Esophagus squamous epithelium (tissue), 5 donors: ENCODE measurements around the gene UQCC2. TPM values are rescaled to one million over a fixed set of nuclear protein-coding genes. Genes with fewer than 3 reads are reported as not detected.

Source experiments
- DNase-seq: peaks from one replicate; lab custom pipeline; 2025; lab: John Stamatoyannopoulos, UW
- H3K27ac ChIP-seq, 4 donors: fragments of 200-600 bp; sonication (generic); one replicate each; pipeline ENCODE4 v1.5.1; 2016 to 2019; ENCODE audit warnings: mild to moderate bottlenecking in 1 of 4
- H3K27me3 ChIP-seq, 4 donors: fragments of 200-600 bp; sonication (generic); 1 replicate in 3 of 4; 2 replicates in 1 of 4; pipeline versions ENCODE4 v1.5.1 to v1.6.0; 2017 to 2021; ENCODE audit warnings: antibody characterized with exemption in 1 of 4
- H3K36me3 ChIP-seq, 3 donors: fragments of 200-600 bp; sonication (generic); one replicate each; pipeline ENCODE4 v1.5.1; 2016 to 2019
- H3K4me1 ChIP-seq, 3 donors: fragments of 200-600 bp; sonication (generic); one replicate each; pipeline ENCODE4 v1.5.1; 2017 to 2019
- H3K4me3 ChIP-seq, 4 donors: fragments of 200-600 bp; sonication (generic); 1 replicate in 3 of 4; 2 replicates in 1 of 4; pipeline ENCODE4 v1.5.1; 2016 to 2019; ENCODE audit warnings: mild to moderate bottlenecking in 2 of 4, moderate library complexity in 1 of 4
- H3K9me3 ChIP-seq, 3 donors: fragments of 200-600 bp; sonication (generic); one replicate each; pipeline ENCODE4 v1.5.1; 2016 to 2019
- POLR2A ChIP-seq, 4 donors: fragments of 450-650 bp; IDR thresholded peaks; one replicate each; pipeline ENCODE4 v1.6.1; 2017; ENCODE audit warnings: antibody characterized with exemption in 4 of 4, mild to moderate bottlenecking in 4 of 4, moderate library complexity in 3 of 4
- WGBS, 2 donors: methylation state at CpG; one replicate each; pipeline ENCODE4 v1.1.5; 2018; 5-methylcytosine and 5-hydroxymethylcytosine counted together
- intact Hi-C: fragments of 100-400 bp; cut with DNase I; formaldehyde crosslinking; loops from one replicate; pipeline ENCODE4 v1.15.0; 2022
- total RNA-seq, 4 donors: library from RNA; depleted of rRNA; stranded (reverse); fragments of >200 nt; gene quantifications; one replicate each; pipeline ENCODE4 v1.1.0, GENCODE V29; 2016
- TF ChIP-seq, protein P1 (sequence below), 6 experiments: fragments of 450-650 bp in 4 of 6; fragments of 200-600 bp in 2 of 6; sonication (generic) in 2 of 6; IDR thresholded peaks; one replicate each; pipeline ENCODE4 v1.5.1; 2016 to 2019; ENCODE audit warnings: antibody characterized with exemption in 6 of 6, mild to moderate bottlenecking in 4 of 6, moderate library complexity in 4 of 6
- donor health status: DM: yes; HTN: yes; CAD: no.

The UQCC2 gene
- total RNA-seq, 4 donors from 2014 or later, result 7.8 to 36.8 (median 13.7) TPM

DNA sequence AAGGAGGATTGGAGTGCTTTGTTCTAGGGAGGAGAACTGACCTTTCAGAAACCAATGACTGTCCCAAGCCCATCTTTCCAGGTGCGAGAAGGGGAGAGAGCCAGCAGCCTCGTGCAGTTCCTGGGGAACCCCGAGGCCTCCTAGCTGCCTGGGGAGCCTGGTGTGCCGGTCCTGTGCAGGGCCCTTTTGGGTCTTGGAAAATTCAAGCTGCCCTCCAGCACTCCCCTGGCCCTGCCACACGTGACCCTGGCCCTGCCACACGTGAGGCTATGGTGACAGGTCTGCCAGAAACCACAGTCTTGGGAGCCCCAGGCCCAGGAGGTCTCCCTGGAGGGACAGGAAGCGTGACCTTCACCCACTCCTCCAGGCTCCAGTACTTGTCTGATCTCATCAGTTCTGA, 19.5 kb upstream of the UQCC2 start:
- Histone ChIP-seq H3K4me3 (no peak overlapping the region), H3K27ac (peak overlapping the region; percentile 24 to 73 (median 68)), H3K4me1 (peaks cover 0 to 17% (median 0%) of the 10 kb centered on the region in 3 donors), H3K27me3 (peaks cover 0 to 7% (median 0%) of the 10 kb centered on the region in 4 donors), H3K9me3 (no peaks in the 10 kb centered on the region), H3K36me3 (peaks cover 0 to 4% (median 0%) of the 10 kb centered on the region in 3 donors)
- intact Hi-C loops, result no loop called here
- no peak for DNase-seq
- 88% methylated on average over 1 of the region's 7 CpGs; no CpG with 5 or more reads in 1 of the 2 donors for WGBS, 2 donors
- peak in 1 of 4 donors; percentile 21 for TF ChIP-seq POLR2A (IDR thresholded peaks at IDR 0.05)
- TF ChIP-seq, protein P1, sequence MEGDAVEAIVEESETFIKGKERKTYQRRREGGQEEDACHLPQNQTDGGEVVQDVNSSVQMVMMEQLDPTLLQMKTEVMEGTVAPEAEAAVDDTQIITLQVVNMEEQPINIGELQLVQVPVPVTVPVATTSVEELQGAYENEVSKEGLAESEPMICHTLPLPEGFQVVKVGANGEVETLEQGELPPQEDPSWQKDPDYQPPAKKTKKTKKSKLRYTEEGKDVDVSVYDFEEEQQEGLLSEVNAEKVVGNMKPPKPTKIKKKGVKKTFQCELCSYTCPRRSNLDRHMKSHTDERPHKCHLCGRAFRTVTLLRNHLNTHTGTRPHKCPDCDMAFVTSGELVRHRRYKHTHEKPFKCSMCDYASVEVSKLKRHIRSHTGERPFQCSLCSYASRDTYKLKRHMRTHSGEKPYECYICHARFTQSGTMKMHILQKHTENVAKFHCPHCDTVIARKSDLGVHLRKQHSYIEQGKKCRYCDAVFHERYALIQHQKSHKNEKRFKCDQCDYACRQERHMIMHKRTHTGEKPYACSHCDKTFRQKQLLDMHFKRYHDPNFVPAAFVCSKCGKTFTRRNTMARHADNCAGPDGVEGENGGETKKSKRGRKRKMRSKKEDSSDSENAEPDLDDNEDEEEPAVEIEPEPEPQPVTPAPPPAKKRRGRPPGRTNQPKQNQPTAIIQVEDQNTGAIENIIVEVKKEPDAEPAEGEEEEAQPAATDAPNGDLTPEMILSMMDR (IDR thresholded peaks at IDR 0.05), result no peak

DNA sequence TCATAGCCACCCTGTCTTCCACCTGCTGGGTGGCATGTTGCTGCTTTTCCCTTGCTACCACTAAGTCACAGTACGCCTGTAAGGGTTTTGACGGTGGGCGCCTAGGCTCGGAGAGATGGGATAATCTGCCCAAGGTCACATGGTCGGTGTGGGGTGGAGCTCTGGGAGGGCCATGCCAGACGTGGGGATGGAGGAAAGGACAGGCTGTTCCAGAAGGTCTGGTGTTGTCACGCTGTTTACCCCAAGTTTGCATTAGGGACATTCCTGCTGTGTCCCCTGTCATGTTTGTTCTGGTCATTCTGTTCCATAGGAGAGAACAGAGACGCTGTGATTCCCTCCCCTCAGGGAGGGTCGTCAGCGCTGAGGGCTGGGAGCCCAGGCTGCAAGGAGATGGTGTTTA, 19.1 kb upstream of the UQCC2 start:
- intact Hi-C loops, result no loop called here
- WGBS, 2 donors, result 74 to 85% methylated on average over 7 of the region's 10 CpGs
- H3K27ac ChIP-seq, result peak overlapping the region; percentile 42 to 69 (median 68)
- H3K9me3 ChIP-seq, result no peaks in the 10 kb centered on the region
- peaks cover 0 to 7% (median 0%) of the 10 kb centered on the region in 4 donors for H3K27me3 ChIP-seq
- peaks cover 0 to 4% (median 0%) of the 10 kb centered on the region in 3 donors for H3K36me3 ChIP-seq
- H3K4me1 ChIP-seq, result peaks cover 0 to 17% (median 0%) of the 10 kb centered on the region in 3 donors
- TF ChIP-seq POLR2A (IDR thresholded peaks at IDR 0.05), result no peak
- TF ChIP-seq, protein P1 (IDR thresholded peaks at IDR 0.05), result no peak
- H3K4me3 ChIP-seq, result no peak overlapping the region
- DNase-seq, result no peak

DNA sequence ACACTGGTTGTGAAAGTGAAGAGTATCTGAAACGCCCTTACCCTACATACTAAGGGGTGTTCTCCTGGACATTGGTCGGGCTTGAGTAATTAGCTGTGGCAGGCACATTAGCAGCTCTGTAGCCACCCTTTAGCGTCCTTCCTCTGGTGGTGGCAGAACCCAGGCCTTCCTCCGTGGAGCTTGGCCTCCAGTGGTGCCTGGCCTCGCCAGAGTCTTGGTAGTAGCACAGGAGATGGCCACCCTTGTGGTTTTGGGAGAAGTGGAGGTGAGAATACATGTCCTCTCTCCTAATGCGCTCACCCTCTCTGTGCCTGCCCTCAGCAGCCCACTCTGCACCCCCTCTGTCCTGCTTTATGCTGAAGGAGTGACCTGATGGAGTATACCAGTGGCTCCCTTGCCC, 17.6 kb upstream of the UQCC2 start:
- Histone ChIP-seq H3K4me3 (no peak overlapping the region), H3K27me3 (peaks cover 0 to 7% (median 0%) of the 10 kb centered on the region in 4 donors), H3K9me3 (no peaks in the 10 kb centered on the region), H3K36me3 (no peaks in the 10 kb centered on the region), H3K4me1 (peaks cover 0 to 17% (median 0%) of the 10 kb centered on the region in 3 donors), H3K27ac (peak overlapping the region; percentile 8 to 69 (median 42))
- WGBS, 2 donors, result 84 to 89% methylated on average over 4 of the region's 6 CpGs
- intact Hi-C loops, result no loop called here
- no peak for DNase-seq
- no peak for TF ChIP-seq POLR2A (IDR thresholded peaks at IDR 0.05)
- TF ChIP-seq, protein P1 (IDR thresholded peaks at IDR 0.05), result no peak

DNA sequence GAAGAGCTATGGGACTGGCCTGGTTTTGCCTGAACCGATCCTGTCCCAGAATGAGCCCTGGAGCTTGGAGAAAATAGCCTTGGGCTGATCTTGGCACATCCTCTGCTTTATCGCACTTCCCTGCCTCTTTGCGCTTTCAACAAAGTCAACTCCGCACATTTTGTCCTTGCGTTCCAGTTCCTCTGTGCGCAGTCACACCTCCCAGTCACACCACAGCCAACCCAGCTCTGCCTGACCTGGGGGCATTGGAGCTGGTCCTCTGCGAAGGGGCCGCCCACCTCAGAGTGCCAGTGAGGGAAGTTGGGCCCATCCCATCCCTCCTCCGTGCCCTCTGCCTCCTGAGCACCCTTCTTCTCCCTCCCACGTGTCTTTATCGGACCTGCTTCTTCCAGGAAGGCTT, 16.9 kb upstream of the UQCC2 start:
- Histone ChIP-seq H3K27ac (peak overlapping the region; percentile 8 to 69 (median 16)), H3K36me3 (no peaks in the 10 kb centered on the region), H3K27me3 (peaks cover 0 to 7% (median 0%) of the 10 kb centered on the region in 4 donors), H3K4me1 (peaks cover 0 to 17% (median 0%) of the 10 kb centered on the region in 3 donors), H3K9me3 (no peaks in the 10 kb centered on the region), H3K4me3 (no peak overlapping the region)
- DNase-seq, result no peak
- intact Hi-C loops, result no loop called here
- 93 to 96% methylated on average over 11 of the region's 11 CpGs for WGBS, 2 donors
- TF ChIP-seq POLR2A (IDR thresholded peaks at IDR 0.05), result no peak
- TF ChIP-seq, protein P1 (IDR thresholded peaks at IDR 0.05), result no peak

DNA sequence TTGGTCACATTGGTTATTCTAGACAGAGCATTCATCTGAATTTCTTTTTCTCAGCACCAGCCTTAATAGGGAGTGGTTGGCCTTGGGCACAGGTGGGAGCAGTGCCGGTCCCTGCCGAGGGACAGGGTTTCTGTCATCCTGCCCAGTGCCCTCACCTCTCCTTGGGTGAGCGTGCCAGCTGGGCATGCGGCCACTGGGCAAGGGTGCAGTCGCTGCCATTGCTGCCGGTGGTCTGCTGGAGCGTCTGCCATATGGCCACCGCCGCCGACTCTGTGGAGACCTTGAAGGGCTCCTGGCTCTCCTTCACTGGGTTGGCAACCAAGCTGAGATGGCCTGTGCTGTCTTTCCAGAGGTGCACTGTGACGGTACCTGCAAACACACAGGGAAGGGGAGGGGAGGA, 16.4 kb upstream of the UQCC2 start:
- intact Hi-C loops, result no loop called here

More for the DNA sequence above, 16.4 kb upstream of the UQCC2 start:
- Histone ChIP-seq H3K27ac (peak overlapping the region in 2 of 4 donors; percentile 17 to 69), H3K9me3 (no peaks in the 10 kb centered on the region), H3K36me3 (no peaks in the 10 kb centered on the region), H3K4me3 (no peak overlapping the region), H3K4me1 (peaks cover 0 to 17% (median 0%) of the 10 kb centered on the region in 3 donors), H3K27me3 (peaks cover 0 to 9% (median 0%) of the 10 kb centered on the region in 4 donors)
- no peak for DNase-seq
- 76% methylated on average over 4 of the region's 11 CpGs; no CpG with 5 or more reads in 1 of the 2 donors for WGBS, 2 donors
- TF ChIP-seq POLR2A (IDR thresholded peaks at IDR 0.05), result no peak
- TF ChIP-seq, protein P1 (IDR thresholded peaks at IDR 0.05), result no peak
